ENCODE results near the gene AGMO.

AGMO gene

GRCh38 chr7:15418264-15418663 lies 143.6 kb downstream of the AGMO start:
- H3K23ac ChIP-seq (ENCODE audit: low read length in 2 of 2), result no peak overlapping the region
- no peak overlapping the region for H3K18ac ChIP-seq (ENCODE audit: low read depth in 1 of 2, low read length in 2 of 2)
- no peak overlapping the region for H2AK5ac ChIP-seq (ENCODE audit: low read length, severe bottlenecking)
- H2BK5ac ChIP-seq (ENCODE audit: low read depth, low read length, poor library complexity, severe bottlenecking), result no peak overlapping the region
- no peak overlapping the region for H2BK120ac ChIP-seq (ENCODE audit: low read depth, low read length)
- H3K14ac ChIP-seq (ENCODE audit: low read length in 2 of 2), result no peak overlapping the region
- H3K36me3 ChIP-seq (ENCODE audit: control insufficient read depth in 1 of 2, insufficient read depth in 2 of 2, low read depth in 1 of 2, low read length in 2 of 2), result no peaks in the 10 kb centered on the region
- no peaks in the 10 kb centered on the region for H3K4me1 ChIP-seq (ENCODE audit: control insufficient read depth, insufficient read depth, low read depth, low read length)
- no peaks in the 10 kb centered on the region for H3K79me1 ChIP-seq (replicated peaks; ENCODE audit: low read length, poor library complexity, severe bottlenecking)
- no peak overlapping the region for H4K8ac ChIP-seq (ENCODE audit: low read length)
- H3K9ac ChIP-seq (ENCODE audit: low read length), result no peak overlapping the region
- H2AFZ ChIP-seq (ENCODE audit: low read depth, low read length), result no peak overlapping the region
- H3K4ac ChIP-seq (ENCODE audit: low read depth in 1 of 2, low read length in 2 of 2), result no peak overlapping the region
- no peak for DNase-seq
- no peak overlapping the region for H4K91ac ChIP-seq (ENCODE audit: low read length)
- H3K4me2 ChIP-seq (ENCODE audit: low read length, poor library complexity, severe bottlenecking), result no peak overlapping the region
- H3K27ac ChIP-seq (ENCODE audit: low read length, poor library complexity, severe bottlenecking), result no peak overlapping the region
- no peak overlapping the region for H2BK15ac ChIP-seq (ENCODE audit: low read depth, poor library complexity, severe bottlenecking)
- H2BK12ac ChIP-seq (ENCODE audit: low read length in 2 of 2), result no peak overlapping the region
- no peaks in the 10 kb centered on the region for H3K9me3 ChIP-seq (ENCODE audit: control insufficient read depth, low read length)
- no peak overlapping the region for H3K4me3 ChIP-seq (ENCODE audit: insufficient read depth in 1 of 2, low read depth in 1 of 2, low read length in 2 of 2)
- WGBS, result no CpG with 5 or more reads among the region's 1 CpG
- H3K27me3 ChIP-seq (ENCODE audit: control insufficient read depth in 1 of 2, insufficient read depth in 1 of 2, low read length in 2 of 2), result no peaks in the 10 kb centered on the region

- no peak overlapping the region for H2AK5ac ChIP-seq (ENCODE audit: low read length, severe bottlenecking)
- H3K9me3 ChIP-seq (ENCODE audit: control insufficient read depth, low read length), result no peaks in the 10 kb centered on the region
- no peaks in the 10 kb centered on the region for H3K36me3 ChIP-seq (ENCODE audit: control insufficient read depth in 1 of 2, insufficient read depth in 2 of 2, low read depth in 1 of 2, low read length in 2 of 2)
- no peaks in the 10 kb centered on the region for H3K79me1 ChIP-seq (replicated peaks; ENCODE audit: low read length, poor library complexity, severe bottlenecking)
- 88% methylated on average over 4 of the region's 5 CpGs for WGBS
- H3K14ac ChIP-seq (ENCODE audit: low read length in 2 of 2), result no peak overlapping the region
- H2AFZ ChIP-seq (ENCODE audit: low read depth, low read length), result no peak overlapping the region
- H4K91ac ChIP-seq (ENCODE audit: low read length), result no peak overlapping the region
- H2BK15ac ChIP-seq (ENCODE audit: low read depth, poor library complexity, severe bottlenecking), result no peak overlapping the region
- H3K9ac ChIP-seq (ENCODE audit: low read length), result no peak overlapping the region
- H2BK5ac ChIP-seq (ENCODE audit: low read depth, low read length, poor library complexity, severe bottlenecking), result no peak overlapping the region
- H3K18ac ChIP-seq (ENCODE audit: low read depth in 1 of 2, low read length in 2 of 2), result no peak overlapping the region
- no peak overlapping the region for H4K8ac ChIP-seq (ENCODE audit: low read length)
- H3K27me3 ChIP-seq (ENCODE audit: control insufficient read depth in 1 of 2, insufficient read depth in 1 of 2, low read length in 2 of 2), result no peaks in the 10 kb centered on the region
- H3K4me3 ChIP-seq (ENCODE audit: insufficient read depth in 1 of 2, low read depth in 1 of 2, low read length in 2 of 2), result no peak overlapping the region
- no peak overlapping the region for H3K4me2 ChIP-seq (ENCODE audit: low read length, poor library complexity, severe bottlenecking)
- no peak for DNase-seq
- H3K23ac ChIP-seq (ENCODE audit: low read length in 2 of 2), result no peak overlapping the region
- no peak overlapping the region for H3K27ac ChIP-seq (ENCODE audit: low read length, poor library complexity, severe bottlenecking)
- H3K4ac ChIP-seq (ENCODE audit: low read depth in 1 of 2, low read length in 2 of 2), result no peak overlapping the region
- no peaks in the 10 kb centered on the region for H3K4me1 ChIP-seq (ENCODE audit: control insufficient read depth, insufficient read depth, low read depth, low read length)
- no peak overlapping the region for H2BK12ac ChIP-seq (ENCODE audit: low read length in 2 of 2)
- no peak overlapping the region for H2BK120ac ChIP-seq (ENCODE audit: low read depth, low read length)
These were observed 144.3 kb downstream of the AGMO start for GRCh38 chr7:15417341-15417988.

GRCh38 chr7:15411019-15411418 lies 150.8 kb downstream of the AGMO start:
- no peak overlapping the region for H3K18ac ChIP-seq (ENCODE audit: low read depth in 1 of 2, low read length in 2 of 2)
- H2BK120ac ChIP-seq (ENCODE audit: low read depth, low read length), result no peak overlapping the region
- WGBS, result 100% methylated on average over 1 of the region's 2 CpGs
- H2AFZ ChIP-seq (ENCODE audit: low read depth, low read length), result no peak overlapping the region
- no peak overlapping the region for H3K4me3 ChIP-seq (ENCODE audit: insufficient read depth in 1 of 2, low read depth in 1 of 2, low read length in 2 of 2)
- H3K4me1 ChIP-seq (ENCODE audit: control insufficient read depth, insufficient read depth, low read depth, low read length), result no peaks in the 10 kb centered on the region
- no peaks in the 10 kb centered on the region for H3K36me3 ChIP-seq (ENCODE audit: control insufficient read depth in 1 of 2, insufficient read depth in 2 of 2, low read depth in 1 of 2, low read length in 2 of 2)
- no peak overlapping the region for H3K4me2 ChIP-seq (ENCODE audit: low read length, poor library complexity, severe bottlenecking)
- H3K14ac ChIP-seq (ENCODE audit: low read length in 2 of 2), result no peak overlapping the region
- H4K8ac ChIP-seq (ENCODE audit: low read length), result no peak overlapping the region
- DNase-seq, result no peak
- no peaks in the 10 kb centered on the region for H3K27me3 ChIP-seq (ENCODE audit: control insufficient read depth in 1 of 2, insufficient read depth in 1 of 2, low read length in 2 of 2)
- no peak overlapping the region for H2AK5ac ChIP-seq (ENCODE audit: low read length, severe bottlenecking)
- H2BK15ac ChIP-seq (ENCODE audit: low read depth, poor library complexity, severe bottlenecking), result no peak overlapping the region
- H3K9ac ChIP-seq (ENCODE audit: low read length), result no peak overlapping the region
- no peaks in the 10 kb centered on the region for H3K79me1 ChIP-seq (replicated peaks; ENCODE audit: low read length, poor library complexity, severe bottlenecking)
- no peak overlapping the region for H3K27ac ChIP-seq (ENCODE audit: low read length, poor library complexity, severe bottlenecking)
- no peak overlapping the region for H2BK12ac ChIP-seq (ENCODE audit: low read length in 2 of 2)
- no peak overlapping the region for H3K4ac ChIP-seq (ENCODE audit: low read depth in 1 of 2, low read length in 2 of 2)
- no peak overlapping the region for H2BK5ac ChIP-seq (ENCODE audit: low read depth, low read length, poor library complexity, severe bottlenecking)
- no peaks in the 10 kb centered on the region for H3K9me3 ChIP-seq (ENCODE audit: control insufficient read depth, low read length)
- H3K23ac ChIP-seq (ENCODE audit: low read length in 2 of 2), result no peak overlapping the region
- H4K91ac ChIP-seq (ENCODE audit: low read length), result no peak overlapping the region

DNA sequence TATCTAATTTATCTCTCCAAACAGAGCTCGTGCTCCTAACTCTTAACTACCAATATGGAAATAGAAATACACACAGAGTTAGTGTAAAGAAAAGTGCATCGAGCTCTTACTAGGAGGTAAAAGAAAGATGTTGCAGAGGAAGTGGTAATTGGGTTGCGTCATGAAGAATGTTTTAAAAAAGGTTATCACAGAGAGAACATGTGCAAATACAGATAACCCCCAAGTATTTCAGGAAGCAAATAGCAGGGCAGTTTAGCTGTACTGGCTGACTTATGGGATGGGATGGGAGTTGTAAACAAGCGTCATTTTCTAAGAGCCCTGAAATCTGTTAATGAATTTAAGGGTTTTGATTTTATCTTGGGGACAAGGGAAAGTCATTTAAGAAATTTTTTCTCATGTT lies 153.9 kb downstream of the AGMO start:
- Histone ChIP-seq H3K4ac (ENCODE audit: low read depth in 1 of 2, low read length in 2 of 2) (no peak overlapping the region), H3K4me2 (ENCODE audit: low read length, poor library complexity, severe bottlenecking) (no peak overlapping the region), H3K14ac (ENCODE audit: low read length in 2 of 2) (no peak overlapping the region), H2BK12ac (ENCODE audit: low read length in 2 of 2) (no peak overlapping the region), H3K79me1 (replicated peaks; ENCODE audit: low read length, poor library complexity, severe bottlenecking) (no peaks in the 10 kb centered on the region), H3K4me3 (ENCODE audit: insufficient read depth in 1 of 2, low read depth in 1 of 2, low read length in 2 of 2) (no peak overlapping the region), H3K4me1 (ENCODE audit: control insufficient read depth, insufficient read depth, low read depth, low read length) (no peaks in the 10 kb centered on the region), H4K8ac (ENCODE audit: low read length) (no peak overlapping the region), H2BK5ac (ENCODE audit: low read depth, low read length, poor library complexity, severe bottlenecking) (no peak overlapping the region), H4K91ac (ENCODE audit: low read length) (no peak overlapping the region), H2AFZ (ENCODE audit: low read depth, low read length) (no peak overlapping the region), H2BK120ac (ENCODE audit: low read depth, low read length) (no peak overlapping the region), H2AK5ac (ENCODE audit: low read length, severe bottlenecking) (no peak overlapping the region), H3K27ac (ENCODE audit: low read length, poor library complexity, severe bottlenecking) (no peak overlapping the region), H3K27me3 (ENCODE audit: control insufficient read depth in 1 of 2, insufficient read depth in 1 of 2, low read length in 2 of 2) (no peaks in the 10 kb centered on the region), H3K23ac (ENCODE audit: low read length in 2 of 2) (no peak overlapping the region), H3K9me3 (ENCODE audit: control insufficient read depth, low read length) (no peaks in the 10 kb centered on the region), H3K9ac (ENCODE audit: low read length) (no peak overlapping the region), H3K36me3 (ENCODE audit: control insufficient read depth in 1 of 2, insufficient read depth in 2 of 2, low read depth in 1 of 2, low read length in 2 of 2) (no peaks in the 10 kb centered on the region), H3K18ac (ENCODE audit: low read depth in 1 of 2, low read length in 2 of 2) (no peak overlapping the region), H2BK15ac (ENCODE audit: low read depth, poor library complexity, severe bottlenecking) (no peak overlapping the region)
- no peak for DNase-seq
- WGBS, result 29% methylated on average over 3 of the region's 4 CpGs

All from mesenchymal stem cell (in vitro differentiated cells and primary cell).